Measurements from ENCODE around the gene LILRB2. TPM values are rescaled to one million over a fixed set of nuclear protein-coding genes. Genes with fewer than 3 reads are reported as not detected.

The LILRB2 gene
- total and polyA plus RNA-seq, 2 donors (not counting 3 experiments of a cell fraction or from before 2014, with no cell fraction given) = not detected

- Histone ChIP-seq H3K4me3 (replicated peaks in 1 of 3; ENCODE audit: insufficient read depth in 1 of 3, low read depth in 1 of 3, low read length in 3 of 3) (no peak overlapping the region), H4K20me1 (replicated peaks; ENCODE audit: control insufficient read depth, extremely low read depth, insufficient read depth, low read length) (no peaks in the 10 kb centered on the region), H3K79me2 (ENCODE audit: control insufficient read depth, insufficient read depth, low read length) (no peaks in the 10 kb centered on the region), H3K9me1 (replicated peaks; ENCODE audit: control insufficient read depth, extremely low read depth, insufficient read depth, low read length) (no peaks in the 10 kb centered on the region), H3K27me3 (ENCODE audit: control insufficient read depth in 2 of 2, insufficient read depth in 2 of 2, low read length in 2 of 2) (no peaks in the 10 kb centered on the region), H3K4me2 (ENCODE audit: insufficient read depth, low read length) (no peak overlapping the region), H3K9ac (replicated peaks; ENCODE audit: extremely low read depth, insufficient read depth, low read length) (no peak overlapping the region), H3K27ac (ENCODE audit: insufficient read depth, low read depth, low read length) (no peak overlapping the region), H3K36me3 (ENCODE audit: control insufficient read depth in 2 of 2, extremely low read depth in 1 of 2, insufficient read depth in 2 of 2, low read length in 2 of 2) (no peaks in the 10 kb centered on the region), H3K4me1 (ENCODE audit: control insufficient read depth, extremely low read depth, insufficient read depth, low read length) (no peaks in the 10 kb centered on the region), H2AFZ (ENCODE audit: low read depth, low read length) (no peak overlapping the region), H3K9me3 (replicated peaks; ENCODE audit: control insufficient read depth, insufficient read depth, low read length) (no peaks in the 10 kb centered on the region)
- POLR2A ChIA-PET = no interaction called here
- intact Hi-C loops (cut with micrococcal nuclease) = no loop called here
- TF ChIP-seq JUN (IDR thresholded peaks at IDR 0.05; ENCODE audit: borderline replicate concordance, insufficient read depth, insufficient read length, low read depth) (no peak), GATA2 (IDR thresholded peaks at IDR 0.05; ENCODE audit: insufficient read depth, insufficient read length, low read depth, low read length) (no peak), POLR2AphosphoS5 (IDR thresholded peaks at IDR 0.05; ENCODE audit: insufficient read depth, low read depth, low read length) (no peak), FOS (IDR thresholded peaks at IDR 0.05; ENCODE audit: borderline replicate concordance, insufficient read depth, low read length) (no peak)
- DNase-seq (ENCODE audit: low read depth, low spot score) (no peak), FAIRE-seq (no peak)
- no TSS peak for BruUV-seq (replicated peaks)
- CTCF ChIA-PET = no interaction called here
- dilution Hi-C loops (cut with MboI; ENCODE audit: extremely low pct_ligation_motif_present, low sequenced_read_pairs) = no loop called here
Measured at GRCh38 chr19:54317965-54318240, 37.0 kb upstream of the LILRB2 start.

GRCh38 chr19:54317108-54317964 is 36.4 kb upstream of the LILRB2 start:
- H3K4me2 ChIP-seq (ENCODE audit: insufficient read depth, low read length) = no peak overlapping the region
- intact Hi-C loops (cut with micrococcal nuclease) (no loop called here), dilution Hi-C loops (cut with MboI; ENCODE audit: extremely low pct_ligation_motif_present, low sequenced_read_pairs) (no loop called here)
- no peak for FAIRE-seq
- no peak overlapping the region for H2AFZ ChIP-seq (ENCODE audit: low read depth, low read length)
- no peaks in the 10 kb centered on the region for H3K27me3 ChIP-seq (ENCODE audit: control insufficient read depth in 2 of 2, insufficient read depth in 2 of 2, low read length in 2 of 2)
- ChIA-PET POLR2A (no interaction called here), CTCF (interaction anchor here (1.3 kb wide), 1 partner anchor 9 kb away, joined by 3 read pairs; no protein-coding TSS in a partner anchor)
- no peaks in the 10 kb centered on the region for H3K79me2 ChIP-seq (ENCODE audit: control insufficient read depth, insufficient read depth, low read length)
- H4K20me1 ChIP-seq (replicated peaks; ENCODE audit: control insufficient read depth, extremely low read depth, insufficient read depth, low read length) = no peaks in the 10 kb centered on the region
- H3K27ac ChIP-seq (ENCODE audit: insufficient read depth, low read depth, low read length) = no peak overlapping the region
- H3K9ac ChIP-seq (replicated peaks; ENCODE audit: extremely low read depth, insufficient read depth, low read length) = no peak overlapping the region
- H3K4me1 ChIP-seq (ENCODE audit: control insufficient read depth, extremely low read depth, insufficient read depth, low read length) = no peaks in the 10 kb centered on the region
- no peaks in the 10 kb centered on the region for H3K36me3 ChIP-seq (ENCODE audit: control insufficient read depth in 2 of 2, extremely low read depth in 1 of 2, insufficient read depth in 2 of 2, low read length in 2 of 2)
- no peaks in the 10 kb centered on the region for H3K9me3 ChIP-seq (replicated peaks; ENCODE audit: control insufficient read depth, insufficient read depth, low read length)
- no peak overlapping the region for H3K4me3 ChIP-seq (replicated peaks in 1 of 3; ENCODE audit: insufficient read depth in 1 of 3, low read depth in 1 of 3, low read length in 3 of 3)
- DNase-seq (ENCODE audit: low read depth, low spot score) = no peak
- TF ChIP-seq MAX (IDR thresholded peaks at IDR 0.05; ENCODE audit: insufficient read depth, insufficient read length) = no peak
- TF ChIP-seq POLR2AphosphoS5 (IDR thresholded peaks at IDR 0.05; ENCODE audit: insufficient read depth, low read depth, low read length) = no peak
- TF ChIP-seq EZH2 (IDR thresholded peaks at IDR 0.05; ENCODE audit: borderline replicate concordance, low read depth, low read length, severe bottlenecking) = no peak
- no peak for TF ChIP-seq FOS (IDR thresholded peaks at IDR 0.05; ENCODE audit: borderline replicate concordance, insufficient read depth, low read length)
- TF ChIP-seq CTCF (IDR thresholded peaks at IDR 0.05; ENCODE audit: extremely low read depth in 1 of 2, insufficient read depth in 1 of 2, low read depth in 1 of 2, low read length in 2 of 2) = no peak
- TF ChIP-seq GATA2 (IDR thresholded peaks at IDR 0.05; ENCODE audit: insufficient read depth, insufficient read length, low read depth, low read length) = no peak
- TF ChIP-seq MYC (IDR thresholded peaks at IDR 0.05; ENCODE audit: low read depth, low read length) = no peak
- no peak for TF ChIP-seq JUN (IDR thresholded peaks at IDR 0.05; ENCODE audit: borderline replicate concordance, insufficient read depth, insufficient read length, low read depth)
- TF ChIP-seq POLR2A (IDR thresholded peaks at IDR 0.05; ENCODE audit: low read depth, low read length) = no peak
- no TSS peak for BruUV-seq (replicated peaks)
- H3K9me1 ChIP-seq (replicated peaks; ENCODE audit: control insufficient read depth, extremely low read depth, insufficient read depth, low read length) = no peaks in the 10 kb centered on the region

All from endothelial cell of umbilical vein (primary cell).